Nephron (organoid): ENCODE measurements around the gene VAMP1.

Experiments used
- H3K27ac Mint-ChIP-seq, 3 experiments: 2 replicates each; pipeline ENCODE4 v1.8.0; 2020; ENCODE audit warnings: mixed read lengths in 3 of 3, mild to moderate bottlenecking in 2 of 3, moderate library complexity in 1 of 3
- H3K27me3 Mint-ChIP-seq: 2 replicates; pipeline ENCODE4 v1.8.0; 2021; ENCODE audit warnings: low read depth, mild to moderate bottlenecking, moderate library complexity, mixed read lengths
- H3K36me3 Mint-ChIP-seq: 2 replicates; pipeline ENCODE4 v1.8.0; 2020; ENCODE audit warnings: low read depth, mixed read lengths
- H3K4me1 Mint-ChIP-seq: 2 replicates; pipeline ENCODE4 v1.8.0; 2020; ENCODE audit warnings: mixed read lengths
- H3K4me3 Mint-ChIP-seq, 3 experiments: 2 replicates each; pipeline ENCODE4 v1.8.0; 2020; ENCODE audit warnings: mild to moderate bottlenecking in 3 of 3, mixed read lengths in 3 of 3, moderate library complexity in 2 of 3
- H3K9me3 Mint-ChIP-seq: 2 replicates; pipeline ENCODE4 v1.8.0; 2020; ENCODE audit warnings: mixed read lengths
- CTCF ChIP-seq, 3 experiments: fragments of 200-600 bp; sonication (generic); IDR thresholded peaks; one replicate each; pipeline ENCODE4 v1.5.0; 2021; ENCODE audit warnings: antibody characterized with exemption in 3 of 3; ENCODE audit not compliant: unreplicated experiment in 3 of 3

VAMP1 gene

GRCh38 chr12:6452944-6453630 is 17.4 kb downstream of the VAMP1 start:
- Mint-ChIP-seq H3K9me3 (no peaks in the 10 kb centered on the region), H3K27me3 (no peaks in the 10 kb centered on the region), H3K27ac (peak overlapping the region; percentile 98 to 99 (median 98)), H3K4me3 (peak overlapping the region; percentile 40 to 92 (median 90)), H3K36me3 (peaks cover 6% of the 10 kb centered on the region), H3K4me1 (peaks cover 32% of the 10 kb centered on the region)
- TF ChIP-seq CTCF (IDR thresholded peaks at IDR 0.05; ENCODE audit: unreplicated experiment in 3 of 3): no peak

GRCh38 chr12:6452245-6452943 is 18.1 kb downstream of the VAMP1 start:
- Mint-ChIP-seq H3K27ac (peak overlapping the region; percentile 98 to 99 (median 98)), H3K4me3 (peak overlapping the region; percentile 86 to 92 (median 90))
- TF ChIP-seq CTCF (IDR thresholded peaks at IDR 0.05; ENCODE audit: unreplicated experiment in 3 of 3): no peak

GRCh38 chr12:6451348-6452244 is 18.9 kb downstream of the VAMP1 start, which contains the start of gene TAPBPL:
TSS of gene TAPBPL (plus strand) at chr12:6452042. CDS start at chr12:6452249, 207 bp downstream.
- H3K27ac Mint-ChIP-seq: peak within 1 kb of the TSS; percentile 98 to 99 (median 98)
- H3K9me3 Mint-ChIP-seq: no peaks in the 10 kb centered on the region
- TF ChIP-seq CTCF (IDR thresholded peaks at IDR 0.05; ENCODE audit: unreplicated experiment in 3 of 3): no peak
- peaks cover 32% of the 10 kb centered on the region for H3K4me1 Mint-ChIP-seq
- H3K27me3 Mint-ChIP-seq: no peaks in the 10 kb centered on the region
- H3K4me3 Mint-ChIP-seq: peak within 1 kb of the TSS; percentile 86 to 92 (median 90)
- H3K36me3 Mint-ChIP-seq: no peaks in the 10 kb centered on the region

More at GRCh38 chr12:6452245-6452943, 18.1 kb downstream of the VAMP1 start:
- peaks cover 5% of the 10 kb centered on the region for H3K36me3 Mint-ChIP-seq
- no peaks in the 10 kb centered on the region for H3K27me3 Mint-ChIP-seq
- no peaks in the 10 kb centered on the region for H3K9me3 Mint-ChIP-seq
- H3K4me1 Mint-ChIP-seq: peaks cover 32% of the 10 kb centered on the region

GRCh38 chr12:6450869-6451347 is 19.6 kb downstream of the VAMP1 start:
- H3K27me3 Mint-ChIP-seq: no peaks in the 10 kb centered on the region
- H3K9me3 Mint-ChIP-seq: no peaks in the 10 kb centered on the region
- H3K27ac Mint-ChIP-seq: peak overlapping the region; percentile 98 to 99 (median 98)
- no peak for TF ChIP-seq CTCF (IDR thresholded peaks at IDR 0.05; ENCODE audit: unreplicated experiment in 3 of 3)
- H3K4me1 Mint-ChIP-seq: peaks cover 32% of the 10 kb centered on the region
- no peaks in the 10 kb centered on the region for H3K36me3 Mint-ChIP-seq
- H3K4me3 Mint-ChIP-seq: peak overlapping the region; percentile 86 to 92 (median 90)

GRCh38 chr12:6450091-6450868 is 20.2 kb downstream of the VAMP1 start:
- Mint-ChIP-seq H3K4me1 (peaks cover 32% of the 10 kb centered on the region), H3K27me3 (no peaks in the 10 kb centered on the region), H3K27ac (peak overlapping the region; percentile 98 to 99 (median 98)), H3K9me3 (no peaks in the 10 kb centered on the region), H3K4me3 (peak overlapping the region; percentile 86 to 92 (median 90)), H3K36me3 (no peaks in the 10 kb centered on the region)
- TF ChIP-seq CTCF (IDR thresholded peaks at IDR 0.05; ENCODE audit: unreplicated experiment in 3 of 3): no peak
